WERI-Rb-1 (cell line): ENCODE results near the gene ERBB2.

ENCODE experiments used
- DNase-seq: peaks from one replicate; pipeline ENCODE4 v3.0.0-alpha.2; 2020
- H3K27ac ChIP-seq: fragments of 250-450 bp; sonication (Bioruptor Pico); 2 replicates; pipeline ENCODE4 v1.5.1; 2020; ENCODE audit warnings: mild to moderate bottlenecking, moderate library complexity
- H3K27me3 ChIP-seq: fragments of 250-450 bp; sonication (Bioruptor Pico); 2 replicates; pipeline ENCODE4 v1.5.1; 2021; ENCODE audit warnings: mild to moderate bottlenecking, low read depth, moderate library complexity; ENCODE audit not compliant: insufficient read depth, severe bottlenecking
- H3K36me3 ChIP-seq: fragments of 250-450 bp; sonication (Bioruptor Pico); 2 replicates; pipeline ENCODE4 v1.5.1; 2020; ENCODE audit warnings: mild to moderate bottlenecking, moderate library complexity
- H3K4me3 ChIP-seq: 2 replicates; pipeline ENCODE4 v1.5.1; 2011; ENCODE audit warnings: low read depth, mild to moderate bottlenecking, control low read depth, low read length
- H3K9me3 ChIP-seq: fragments of 250-450 bp; sonication (Bioruptor Pico); 2 replicates; pipeline ENCODE4 v1.5.1; 2021; ENCODE audit warnings: mild to moderate bottlenecking, moderate library complexity; ENCODE audit not compliant: severe bottlenecking
- TF ChIP-seq, protein P1 (sequence below): IDR thresholded peaks from 2 replicates; pipeline ENCODE4 v1.5.1; 2011; ENCODE audit warnings: low read depth, mild to moderate bottlenecking, control low read depth, inconsistent platforms, low read length

Gene ERBB2

DNA sequence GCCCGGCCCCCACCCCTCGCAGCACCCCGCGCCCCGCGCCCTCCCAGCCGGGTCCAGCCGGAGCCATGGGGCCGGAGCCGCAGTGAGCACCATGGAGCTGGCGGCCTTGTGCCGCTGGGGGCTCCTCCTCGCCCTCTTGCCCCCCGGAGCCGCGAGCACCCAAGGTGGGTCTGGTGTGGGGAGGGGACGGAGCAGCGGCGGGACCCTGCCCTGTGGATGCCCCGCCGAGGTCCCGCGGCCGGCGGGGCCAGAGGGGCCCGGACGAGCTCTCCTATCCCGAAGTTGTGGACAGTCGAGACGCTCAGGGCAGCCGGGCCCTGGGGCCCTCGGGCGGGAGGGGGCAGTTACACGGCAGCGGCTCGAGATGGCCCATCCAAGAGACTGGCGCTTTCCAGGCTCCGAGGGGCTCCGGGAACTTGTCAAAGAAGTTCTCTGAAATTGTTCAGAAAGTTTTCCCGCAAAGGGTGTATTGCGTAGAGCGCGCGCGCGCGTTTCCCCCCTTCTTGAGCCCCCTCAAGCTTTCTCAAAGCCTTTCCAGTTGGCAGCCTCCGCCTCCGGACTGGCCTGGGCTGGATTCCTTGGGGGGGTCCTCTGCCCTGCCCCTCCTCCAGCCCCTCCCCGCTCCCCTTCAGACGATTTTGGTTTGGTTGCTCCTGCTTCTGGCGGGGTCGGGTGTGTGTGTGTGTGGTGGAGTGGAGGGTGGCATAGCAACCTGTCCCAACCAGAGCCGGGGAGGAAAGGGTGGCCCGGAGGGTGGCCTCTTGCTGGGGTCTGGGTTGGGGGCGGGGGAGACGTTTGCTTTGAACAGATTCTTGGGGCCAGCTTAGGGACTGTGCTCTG, 504 bp downstream of the ERBB2 start:
- Histone ChIP-seq H3K4me3 (no peak overlapping the region), H3K27ac (0 out of 2 replicates have a peak overlapping the region, but pooled peaks have one; percentile 33), H3K36me3 (peaks cover 2% of the 10 kb centered on the region; the same call in 1 of the 2 replicates), H3K27me3 (no peaks in the 10 kb centered on the region), H3K9me3 (no peaks in the 10 kb centered on the region)
- TF ChIP-seq, protein P1, sequence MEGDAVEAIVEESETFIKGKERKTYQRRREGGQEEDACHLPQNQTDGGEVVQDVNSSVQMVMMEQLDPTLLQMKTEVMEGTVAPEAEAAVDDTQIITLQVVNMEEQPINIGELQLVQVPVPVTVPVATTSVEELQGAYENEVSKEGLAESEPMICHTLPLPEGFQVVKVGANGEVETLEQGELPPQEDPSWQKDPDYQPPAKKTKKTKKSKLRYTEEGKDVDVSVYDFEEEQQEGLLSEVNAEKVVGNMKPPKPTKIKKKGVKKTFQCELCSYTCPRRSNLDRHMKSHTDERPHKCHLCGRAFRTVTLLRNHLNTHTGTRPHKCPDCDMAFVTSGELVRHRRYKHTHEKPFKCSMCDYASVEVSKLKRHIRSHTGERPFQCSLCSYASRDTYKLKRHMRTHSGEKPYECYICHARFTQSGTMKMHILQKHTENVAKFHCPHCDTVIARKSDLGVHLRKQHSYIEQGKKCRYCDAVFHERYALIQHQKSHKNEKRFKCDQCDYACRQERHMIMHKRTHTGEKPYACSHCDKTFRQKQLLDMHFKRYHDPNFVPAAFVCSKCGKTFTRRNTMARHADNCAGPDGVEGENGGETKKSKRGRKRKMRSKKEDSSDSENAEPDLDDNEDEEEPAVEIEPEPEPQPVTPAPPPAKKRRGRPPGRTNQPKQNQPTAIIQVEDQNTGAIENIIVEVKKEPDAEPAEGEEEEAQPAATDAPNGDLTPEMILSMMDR, result no peak
- DNase-seq, result no peak

DNA sequence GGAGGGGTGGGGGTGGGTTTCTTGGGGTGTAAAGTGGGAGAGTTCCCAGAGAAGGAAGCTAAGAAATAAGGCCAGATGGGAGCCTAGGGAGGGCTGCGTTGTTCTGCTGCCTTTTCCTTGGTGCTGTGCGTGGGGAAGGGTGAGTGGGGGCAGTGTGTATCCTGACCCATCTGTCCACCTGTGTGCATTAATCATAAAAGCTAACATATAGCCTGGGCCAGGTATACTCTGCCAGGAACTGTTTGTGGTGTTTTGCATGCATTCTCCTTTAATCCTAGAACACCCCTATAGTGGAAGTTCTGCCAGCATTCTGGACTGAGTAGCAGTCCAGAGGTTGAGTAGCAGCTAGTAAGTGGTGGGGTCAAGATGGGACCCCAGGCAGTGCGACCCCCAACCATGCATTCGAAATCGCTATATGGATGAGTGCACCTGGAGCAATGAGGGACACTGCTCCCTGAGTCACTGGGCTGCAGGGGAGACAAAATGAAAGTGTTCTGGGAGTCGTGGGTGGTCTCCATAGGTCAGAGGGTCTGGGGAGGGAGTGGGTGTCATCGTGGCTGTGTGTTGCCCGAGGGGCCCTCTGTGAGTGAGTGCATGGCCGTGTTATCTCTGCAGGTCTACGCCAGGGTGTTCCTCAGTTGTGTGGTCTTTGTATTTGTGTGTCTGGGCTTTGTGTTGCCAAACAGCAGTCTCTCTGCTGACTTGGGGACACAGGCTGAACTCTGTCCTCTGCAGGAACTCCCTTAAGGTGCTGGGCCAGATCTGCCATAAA, 1.3 kb downstream of the ERBB2 start:
- DNase-seq, result no peak
- Histone ChIP-seq H3K4me3 (no peak overlapping the region), H3K36me3 (no peaks in the 10 kb centered on the region), H3K9me3 (no peaks in the 10 kb centered on the region), H3K27ac (0 out of 2 replicates have a peak overlapping the region, but pooled peaks have one; percentile 33), H3K27me3 (no peaks in the 10 kb centered on the region)
- TF ChIP-seq, protein P1, result no peak

DNA sequence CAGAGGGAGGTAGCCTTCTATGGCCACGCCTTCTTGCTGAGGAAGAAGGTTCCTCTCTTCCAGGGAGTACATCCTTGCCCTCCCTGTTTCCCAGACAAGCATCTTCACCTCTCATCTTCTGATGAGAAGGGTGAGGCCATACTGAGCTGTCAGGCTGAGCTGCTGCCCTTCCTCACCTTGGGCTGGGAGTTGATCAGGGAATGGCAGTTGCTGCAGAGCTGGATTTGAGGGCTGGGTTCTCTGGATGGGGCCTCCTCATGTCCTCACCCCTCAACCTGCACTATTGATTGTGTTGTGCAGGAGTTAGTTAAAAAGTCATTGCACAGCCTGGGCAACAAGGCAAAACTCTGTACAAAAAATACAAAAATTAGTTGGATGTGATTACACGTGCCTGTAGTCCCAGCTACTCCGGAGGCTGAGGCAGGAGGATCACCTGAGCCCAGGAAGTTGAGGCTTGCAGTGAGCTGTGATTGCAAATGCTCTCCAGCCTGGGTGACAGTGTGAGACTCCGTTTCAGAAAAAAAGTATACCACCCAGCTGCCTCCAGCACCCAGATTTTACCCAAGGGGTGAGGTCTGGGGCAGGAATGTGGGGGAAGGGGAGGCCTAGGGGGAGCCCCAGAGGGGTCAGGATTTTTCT, 2.0 kb downstream of the ERBB2 start:
- Histone ChIP-seq H3K27ac (no peak overlapping the region), H3K36me3 (no peaks in the 10 kb centered on the region), H3K9me3 (no peaks in the 10 kb centered on the region), H3K27me3 (no peaks in the 10 kb centered on the region), H3K4me3 (no peak overlapping the region)
- TF ChIP-seq, protein P1, result no peak
- no peak for DNase-seq

DNA sequence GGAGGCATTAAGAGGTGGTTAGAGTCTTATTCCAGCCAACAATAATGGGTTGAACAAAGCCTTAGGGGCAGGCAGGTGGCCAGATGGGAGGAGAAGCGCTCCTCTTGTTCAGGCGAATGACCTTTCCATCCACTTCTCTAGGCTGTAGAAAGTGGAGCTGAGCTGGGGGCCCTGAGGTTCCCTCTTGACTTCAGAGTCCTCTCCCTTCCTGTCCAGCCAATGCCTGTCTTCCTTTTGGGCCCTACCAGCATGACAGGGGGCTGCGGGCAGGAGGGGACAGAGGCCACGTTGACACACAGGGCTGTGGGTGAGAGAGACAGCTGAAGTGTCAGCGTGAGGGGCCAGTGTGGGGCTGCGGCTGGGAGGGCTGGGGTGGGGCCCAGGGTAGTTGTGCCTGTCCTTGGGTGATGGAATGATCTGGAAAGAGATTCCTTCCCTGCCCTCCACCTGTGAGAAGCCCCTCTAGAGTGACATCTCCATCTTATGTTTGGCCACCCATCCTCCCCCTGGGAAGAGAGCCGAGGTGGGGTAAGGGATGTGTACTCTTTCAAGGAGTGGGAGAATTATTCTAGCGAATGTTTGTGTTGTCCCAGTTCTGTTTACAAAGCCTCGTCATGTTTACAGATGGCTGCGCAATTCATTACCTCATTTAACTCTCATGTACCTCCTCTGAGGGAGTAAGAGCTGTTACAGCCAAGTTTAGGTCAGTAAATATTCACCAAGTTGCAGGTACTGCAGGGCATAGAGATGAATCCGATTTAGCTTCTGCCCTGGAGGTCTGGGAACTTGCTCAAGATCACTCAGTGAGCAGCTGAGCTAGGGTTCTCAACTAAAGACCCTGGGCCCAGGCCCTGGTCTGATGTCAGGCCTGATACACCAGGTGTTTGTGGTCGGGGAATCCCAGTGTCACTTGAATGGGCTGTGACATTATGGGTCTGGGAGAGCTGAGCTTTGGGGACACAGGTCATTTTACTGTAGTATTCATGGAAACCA, 3.3 kb downstream of the ERBB2 start:
- peaks cover 3% of the 10 kb centered on the region; the same call in 1 of the 2 replicates for H3K36me3 ChIP-seq
- H3K9me3 ChIP-seq, result no peaks in the 10 kb centered on the region
- no peaks in the 10 kb centered on the region for H3K27me3 ChIP-seq
- H3K27ac ChIP-seq, result peak overlapping the region; percentile 41
- DNase-seq, result no peak
- no peak overlapping the region for H3K4me3 ChIP-seq
- TF ChIP-seq, protein P1, result no peak

DNA sequence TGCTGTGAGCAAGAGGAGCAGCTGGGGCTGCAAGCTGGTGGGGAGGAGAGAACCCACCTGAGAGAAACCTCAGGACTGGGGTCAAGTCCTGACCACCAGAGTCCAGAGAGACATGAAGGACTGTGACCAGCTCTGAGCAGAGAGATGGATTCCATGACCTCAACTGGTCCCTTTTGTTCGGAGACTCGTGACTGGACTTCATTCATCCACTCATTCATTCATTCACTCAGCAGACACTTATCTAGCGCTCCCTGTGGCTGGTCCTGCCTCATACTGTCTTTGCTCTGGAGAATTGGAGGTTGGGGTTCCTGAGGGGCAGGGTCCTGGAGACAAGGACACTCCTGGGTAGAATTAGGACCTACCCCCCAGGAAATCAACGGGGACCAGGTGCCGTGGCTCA, 4.0 kb downstream of the ERBB2 start:
- DNase-seq, result no peak
- no peak overlapping the region for H3K27ac ChIP-seq
- no peaks in the 10 kb centered on the region for H3K27me3 ChIP-seq
- no peak overlapping the region for H3K4me3 ChIP-seq
- H3K9me3 ChIP-seq, result no peaks in the 10 kb centered on the region
- TF ChIP-seq, protein P1, result no peak
- H3K36me3 ChIP-seq, result peaks cover 3% of the 10 kb centered on the region; the same call in 1 of the 2 replicates
